OCI-LY1 (cell line): ENCODE measurements around the gene ADAP2.

Experiments
- H2AFZ ChIP-seq: fragments of 200-600 bp; sonication (generic), shearing (Covaris generic); 2 replicates; pipeline ENCODE4 v1.6.0; 2014; ENCODE audit warnings: antibody characterized with exemption, mild to moderate bottlenecking, low read length
- H3F3A ChIP-seq: fragments of 200-600 bp; sonication (generic), shearing (Covaris generic); 2 replicates; pipeline ENCODE4 v1.6.0; 2014; ENCODE audit warnings: mild to moderate bottlenecking, antibody characterized with exemption, low read length, moderate library complexity; ENCODE audit not compliant: insufficient read depth
- H3K27ac ChIP-seq: fragments of 200-600 bp; sonication (generic); 2 replicates; pipeline ENCODE4 v1.5.1; 2014; ENCODE audit warnings: low read length, mixed run types, mild to moderate bottlenecking, low read depth; ENCODE audit not compliant: poor library complexity, severe bottlenecking
- H3K27me3 ChIP-seq: fragments of 200-600 bp; sonication (generic); 2 replicates; pipeline ENCODE4 v1.6.0; 2014; ENCODE audit warnings: antibody characterized with exemption, mild to moderate bottlenecking, low read length, moderate library complexity; ENCODE audit not compliant: insufficient read depth
- H3K36me3 ChIP-seq: fragments of 200-600 bp; sonication (generic); 2 replicates; pipeline ENCODE4 v1.6.1; 2014; ENCODE audit warnings: mild to moderate bottlenecking, antibody characterized with exemption, low read length, moderate library complexity, mixed read lengths; ENCODE audit not compliant: insufficient read depth
- H3K4me1 ChIP-seq: fragments of 200-600 bp; sonication (generic); 2 replicates; pipeline ENCODE4 v1.5.1; 2014; ENCODE audit warnings: mild to moderate bottlenecking, low read length, moderate library complexity; ENCODE audit not compliant: insufficient read depth, severe bottlenecking
- H3K4me2 ChIP-seq: fragments of 200-600 bp; sonication (generic), shearing (Covaris generic); 2 replicates; pipeline ENCODE4 v1.6.1; 2014; ENCODE audit warnings: low read length
- H3K4me3 ChIP-seq: fragments of 200-600 bp; sonication (generic); 2 replicates; pipeline ENCODE4 v1.5.1; 2014; ENCODE audit warnings: low read length, low read depth, mild to moderate bottlenecking, mixed read lengths; ENCODE audit not compliant: poor library complexity, severe bottlenecking
- H3K79me2 ChIP-seq: fragments of 200-600 bp; shearing (Covaris generic); 2 replicates; pipeline ENCODE4 v1.6.1; 2016; ENCODE audit warnings: mixed run types, low read length, mixed read lengths; ENCODE audit not compliant: insufficient read depth
- H3K9ac ChIP-seq: fragments of 200-600 bp; sonication (generic), shearing (Covaris generic); 2 replicates; pipeline ENCODE4 v1.6.1; 2014; ENCODE audit warnings: mild to moderate bottlenecking, low read length, mixed read lengths
- H3K9me2 ChIP-seq: fragments of 200-600 bp; sonication (generic), shearing (Covaris generic); 2 replicates; pipeline ENCODE4 v1.6.1; 2014; ENCODE audit warnings: low read depth, mild to moderate bottlenecking, low read length, mixed read lengths
- H3K9me3 ChIP-seq: fragments of 200-600 bp; shearing (Covaris generic); 2 replicates; pipeline ENCODE4 v1.6.1; 2014; ENCODE audit warnings: low read length, mixed read lengths
- H4K20me1 ChIP-seq: fragments of 200-600 bp; sonication (generic), shearing (Covaris generic); 2 replicates; pipeline ENCODE4 v1.6.0; 2016; ENCODE audit warnings: mild to moderate bottlenecking, low read length; ENCODE audit not compliant: insufficient read depth
- CTCF ChIP-seq: fragments of 200-600 bp; sonication (generic), shearing (Covaris generic); IDR thresholded peaks from 2 replicates; pipeline ENCODE4 v1.5.1; 2017; ENCODE audit warnings: mild to moderate bottlenecking, antibody characterized with exemption, low read length, moderate library complexity, mixed read lengths
- EZH2 ChIP-seq: fragments of 200-600 bp; sonication (generic), shearing (Covaris generic); IDR thresholded peaks from 2 replicates; pipeline ENCODE4 v1.8.0; 2017; ENCODE audit warnings: borderline replicate concordance, mixed run types, mild to moderate bottlenecking, antibody characterized with exemption, low read length, moderate library complexity, mixed read lengths

Gene ADAP2

DNA sequence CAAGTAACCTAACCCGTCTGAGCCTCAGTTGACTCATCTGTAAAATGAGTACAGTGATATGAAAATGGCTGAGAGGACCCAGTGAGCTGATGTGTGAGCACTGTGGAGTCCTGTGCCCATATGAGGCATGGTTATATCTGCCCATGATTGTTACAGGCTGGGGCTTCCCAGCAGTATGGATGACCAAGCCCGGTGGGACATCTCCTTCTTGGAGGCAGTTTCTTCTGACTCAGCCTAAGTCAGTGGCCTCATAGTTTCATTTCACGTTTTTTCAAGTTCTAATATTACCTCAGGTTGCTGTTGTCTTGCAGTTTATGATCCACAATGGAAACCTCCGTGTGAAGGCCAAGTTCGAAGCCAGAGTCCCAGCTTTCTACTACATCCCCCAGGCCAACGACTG, 4.8 kb downstream of the ADAP2 start:
- H3F3A ChIP-seq: no peaks in the 10 kb centered on the region
- TF ChIP-seq CTCF (no peak), EZH2 (no peak)
- H3K36me3 ChIP-seq: peaks cover 5% of the 10 kb centered on the region; the same call in 1 of the 2 replicates
- no peaks in the 10 kb centered on the region for H3K79me2 ChIP-seq
- no peak overlapping the region for H3K27ac ChIP-seq
- H2AFZ ChIP-seq: no peak overlapping the region
- no peak overlapping the region for H3K4me3 ChIP-seq
- H3K9me3 ChIP-seq: no peaks in the 10 kb centered on the region
- H4K20me1 ChIP-seq: no peaks in the 10 kb centered on the region
- no peaks in the 10 kb centered on the region for H3K9me2 ChIP-seq
- H3K9ac ChIP-seq: no peak overlapping the region
- H3K27me3 ChIP-seq: no peaks in the 10 kb centered on the region
- H3K4me1 ChIP-seq: peaks cover 11% of the 10 kb centered on the region
- H3K4me2 ChIP-seq: no peak overlapping the region

GRCh38 chr17:30927756-30928155, 6.0 kb downstream of the ADAP2 start:
- no peak overlapping the region for H3K9ac ChIP-seq
- no peaks in the 10 kb centered on the region for H4K20me1 ChIP-seq
- H2AFZ ChIP-seq: no peak overlapping the region
- no peaks in the 10 kb centered on the region for H3F3A ChIP-seq
- H3K9me2 ChIP-seq: no peaks in the 10 kb centered on the region
- H3K4me3 ChIP-seq: no peak overlapping the region
- no peak overlapping the region for H3K27ac ChIP-seq
- peaks cover 5% of the 10 kb centered on the region; the same call in 1 of the 2 replicates for H3K36me3 ChIP-seq
- no peaks in the 10 kb centered on the region for H3K27me3 ChIP-seq
- TF ChIP-seq EZH2: no peak
- TF ChIP-seq CTCF: no peak
- H3K79me2 ChIP-seq: no peaks in the 10 kb centered on the region
- no peak overlapping the region for H3K4me2 ChIP-seq
- H3K9me3 ChIP-seq: no peaks in the 10 kb centered on the region
- peaks cover under 1% of the 10 kb centered on the region for H3K4me1 ChIP-seq

- Histone ChIP-seq H3K4me3 (no peak overlapping the region), H3K79me2 (no peaks in the 10 kb centered on the region), H2AFZ (no peak overlapping the region), H4K20me1 (no peaks in the 10 kb centered on the region), H3K4me1 (no peaks in the 10 kb centered on the region), H3K27me3 (no peaks in the 10 kb centered on the region), H3K27ac (no peak overlapping the region), H3K4me2 (no peak overlapping the region), H3K9ac (no peak overlapping the region), H3K9me3 (no peaks in the 10 kb centered on the region), H3K9me2 (no peaks in the 10 kb centered on the region), H3F3A (no peaks in the 10 kb centered on the region), H3K36me3 (peaks cover 5% of the 10 kb centered on the region; the same call in 1 of the 2 replicates)
- TF ChIP-seq EZH2: no peak
- TF ChIP-seq CTCF: no peak
Measured at GRCh38 chr17:30928584-30928983, 6.8 kb downstream of the ADAP2 start.
